Measurements from ENCODE around the gene GDPD2.
"Not testable (repeated sequence)": the region's sequence is repeated elsewhere in the genome, so short reads cannot be mapped to it uniquely, and the experiment has no call there.

The GDPD2 gene

GRCh38 chrX:70422851-70423341 is at the start of gene GDPD2:
Gene GDPD2, plus strand, starts transcription at chrX:70423314. Its CDS starts 1,671 bp downstream, at chrX:70424985.
- DNase-seq: no peak

- DNase-seq: no peak
These were observed 36.9 kb upstream of the GDPD2 start for GRCh38 chrX:70386235-70386634.

- no peak for DNase-seq
These were observed 24.2 kb upstream of the GDPD2 start for GRCh38 chrX:70398899-70399298.

DNA sequence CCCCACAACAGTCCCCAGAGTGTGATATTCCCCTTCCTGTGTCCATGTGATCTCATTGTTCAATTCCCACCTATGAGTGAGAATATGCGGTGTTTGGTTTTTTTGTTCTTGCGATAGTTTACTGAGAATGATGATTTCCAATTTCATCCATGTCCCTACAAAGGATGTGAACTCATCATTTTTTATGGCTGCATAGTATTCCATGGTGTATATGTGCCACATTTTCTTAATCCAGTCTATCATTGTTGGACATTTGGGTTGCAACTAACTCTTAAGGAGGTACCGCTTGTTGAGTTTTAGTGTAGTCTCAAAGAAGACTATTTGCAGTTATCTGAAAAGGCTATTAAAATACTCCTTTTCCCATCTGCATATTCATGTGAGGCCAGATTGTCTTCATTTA is 22.9 kb upstream of the GDPD2 start:
- DNase-seq: not testable (repeated sequence)

DNA sequence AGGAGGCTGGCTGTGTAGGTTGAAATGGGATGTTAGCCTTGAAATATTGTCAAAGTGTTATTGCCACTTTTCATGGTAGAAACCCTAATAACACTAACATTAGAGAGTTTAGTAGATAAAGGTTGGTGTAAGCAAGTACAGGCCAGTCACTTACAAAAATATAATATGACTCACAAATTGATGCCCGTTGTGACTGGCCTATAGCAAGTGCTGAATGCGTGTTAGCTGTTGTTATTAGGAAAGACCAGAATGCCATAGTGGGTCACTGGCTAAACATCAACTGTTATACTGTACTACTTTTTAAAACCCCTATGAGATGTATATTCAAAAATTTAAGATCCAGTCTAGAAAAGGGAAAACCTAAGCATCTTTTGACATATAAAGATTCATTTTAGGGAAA is 20.4 kb upstream of the GDPD2 start:
- no peak for DNase-seq

GRCh38 chrX:70405003-70405402 is 18.1 kb upstream of the GDPD2 start:
- no peak for DNase-seq

GRCh38 chrX:70410921-70411320 is 12.2 kb upstream of the GDPD2 start:
- no peak for DNase-seq

DNA sequence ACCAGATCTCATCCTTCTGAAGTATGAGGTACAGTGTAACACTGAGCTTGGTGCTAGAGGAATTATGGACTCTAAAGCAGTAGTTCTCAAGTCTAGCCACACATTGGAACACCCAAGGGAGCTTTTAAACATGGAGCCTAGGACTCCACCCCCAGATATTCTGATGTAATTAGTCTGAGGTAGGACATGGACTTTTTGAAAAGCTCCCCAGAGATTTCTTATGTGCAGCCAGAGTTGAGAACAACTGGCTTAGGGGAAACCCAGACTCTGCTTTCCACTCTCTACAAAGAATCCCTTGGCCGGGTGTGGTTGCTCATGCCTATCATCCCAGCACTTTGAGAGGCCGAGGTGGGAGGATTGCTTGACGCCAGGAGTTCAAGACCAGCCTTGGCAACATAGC is 11.6 kb upstream of the GDPD2 start:
- no peak for DNase-seq

GRCh38 chrX:70421618-70422017 is 1.5 kb upstream of the GDPD2 start:
- no peak for DNase-seq

GRCh38 chrX:70423936-70424675 is 992 bp downstream of the GDPD2 start:
- DNase-seq: no peak

GRCh38 chrX:70424801-70425200 is 1.7 kb downstream of the GDPD2 start:
- DNase-seq: no peak

DNA sequence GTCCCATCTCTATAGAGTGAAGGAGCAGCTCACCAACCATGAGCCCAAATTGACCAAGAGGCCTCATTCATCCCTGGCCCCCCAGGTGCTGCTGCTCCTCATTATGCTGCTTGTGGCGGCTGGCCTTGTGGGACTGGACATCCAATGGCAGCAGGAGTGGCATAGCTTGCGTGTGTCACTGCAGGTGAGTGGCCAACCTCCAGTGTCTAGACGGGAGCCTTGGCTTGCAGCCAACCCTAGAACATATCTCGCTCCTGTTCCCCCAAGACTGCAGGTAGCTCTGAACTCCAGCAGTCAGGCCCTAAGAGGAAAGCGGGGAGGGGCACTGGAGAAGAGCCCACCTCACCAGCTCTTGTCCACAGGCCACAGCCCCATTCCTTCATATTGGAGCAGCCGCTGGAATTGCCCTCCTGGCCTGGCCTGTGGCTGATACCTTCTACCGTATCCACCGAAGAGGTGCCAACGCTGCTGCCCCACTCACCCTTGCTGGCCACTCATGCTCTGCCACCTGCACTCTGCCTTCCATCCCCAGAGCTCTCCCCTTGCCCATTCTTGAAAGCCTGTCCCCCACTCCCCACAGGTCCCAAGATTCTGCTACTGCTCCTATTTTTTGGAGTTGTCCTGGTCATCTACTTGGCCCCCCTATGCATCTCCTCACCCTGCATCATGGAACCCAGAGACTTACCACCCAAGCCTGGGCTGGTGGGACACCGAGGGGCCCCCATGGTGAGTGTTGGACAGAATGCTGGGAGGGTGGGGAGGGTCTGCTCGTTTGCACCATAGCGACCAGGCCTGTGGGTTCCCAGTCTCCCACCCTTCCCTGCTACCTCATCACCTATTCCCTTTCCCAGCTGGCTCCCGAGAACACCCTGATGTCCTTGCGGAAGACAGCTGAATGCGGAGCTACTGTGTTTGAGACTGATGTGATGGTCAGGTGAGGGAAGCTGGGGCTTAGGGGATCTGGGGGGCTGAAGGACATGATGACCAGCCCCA is 3.5 kb downstream of the GDPD2 start:
- no peak for DNase-seq

- no peak for DNase-seq
These were observed 4.3 kb downstream of the GDPD2 start for GRCh38 chrX:70427365-70427764.

DNA sequence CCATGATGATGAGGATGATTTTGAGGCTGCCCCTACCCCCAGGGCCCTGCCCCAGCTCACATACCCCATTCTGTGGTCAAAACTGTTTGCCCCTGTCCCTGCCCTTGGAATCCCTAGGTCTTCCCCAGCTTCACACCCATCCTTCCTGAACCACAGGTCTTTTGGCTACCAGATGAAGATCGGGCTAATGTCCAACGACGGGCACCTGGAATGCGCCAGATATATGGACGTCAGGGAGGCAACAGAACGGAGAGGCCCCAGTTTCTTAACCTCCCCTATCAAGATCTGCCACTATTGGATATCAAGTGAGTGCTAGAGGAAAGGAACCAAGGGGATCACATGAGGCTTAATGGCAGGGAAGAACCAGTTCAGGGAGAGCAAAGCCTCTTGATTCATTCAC is 6.6 kb downstream of the GDPD2 start:
- DNase-seq: no peak

DNA sequence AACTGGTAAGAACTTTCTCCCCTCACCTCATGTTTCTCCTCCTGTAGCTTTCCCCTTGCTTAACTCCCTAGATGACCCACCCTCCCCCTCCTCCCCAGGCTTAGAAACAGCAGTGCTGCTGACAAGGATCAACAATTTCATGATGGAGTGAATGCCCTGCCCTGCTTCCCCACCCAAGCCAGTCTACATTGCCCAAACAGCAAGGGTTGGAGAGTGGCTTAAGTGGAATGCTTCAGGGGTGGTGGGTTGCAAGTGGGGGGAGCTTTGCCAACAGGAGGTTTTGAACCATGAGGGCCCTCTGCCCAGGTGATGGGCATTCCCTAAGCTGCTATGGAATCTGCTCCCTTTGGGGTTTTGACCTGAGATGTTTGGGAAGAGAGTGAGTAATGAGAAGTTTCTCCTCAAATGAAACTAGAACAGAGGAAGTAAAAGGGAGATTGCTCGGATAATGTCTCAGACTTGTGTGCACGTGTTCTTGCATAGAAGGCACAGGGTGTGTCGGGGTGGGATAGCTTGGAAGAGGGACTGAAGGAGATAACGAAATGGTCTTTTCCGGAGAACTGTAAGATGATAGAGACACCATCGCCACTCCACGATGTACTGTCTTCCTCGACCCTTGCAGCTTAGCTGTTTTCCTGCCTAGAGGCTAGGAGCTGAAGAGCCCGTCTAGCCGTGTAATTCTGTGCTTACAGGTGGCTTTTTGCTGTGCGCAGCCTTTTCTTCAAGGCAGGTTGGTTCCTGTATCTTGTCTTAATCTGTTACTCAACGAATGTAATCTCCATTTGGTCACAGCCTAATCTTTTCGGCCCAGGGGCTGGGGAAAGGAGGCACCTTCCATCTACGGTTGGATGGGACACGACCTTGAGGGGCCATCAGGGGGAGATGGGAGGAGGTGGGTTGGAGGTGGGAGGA is 10.1 kb downstream of the GDPD2 start:
- DNase-seq: peak; percentile 16

DNA sequence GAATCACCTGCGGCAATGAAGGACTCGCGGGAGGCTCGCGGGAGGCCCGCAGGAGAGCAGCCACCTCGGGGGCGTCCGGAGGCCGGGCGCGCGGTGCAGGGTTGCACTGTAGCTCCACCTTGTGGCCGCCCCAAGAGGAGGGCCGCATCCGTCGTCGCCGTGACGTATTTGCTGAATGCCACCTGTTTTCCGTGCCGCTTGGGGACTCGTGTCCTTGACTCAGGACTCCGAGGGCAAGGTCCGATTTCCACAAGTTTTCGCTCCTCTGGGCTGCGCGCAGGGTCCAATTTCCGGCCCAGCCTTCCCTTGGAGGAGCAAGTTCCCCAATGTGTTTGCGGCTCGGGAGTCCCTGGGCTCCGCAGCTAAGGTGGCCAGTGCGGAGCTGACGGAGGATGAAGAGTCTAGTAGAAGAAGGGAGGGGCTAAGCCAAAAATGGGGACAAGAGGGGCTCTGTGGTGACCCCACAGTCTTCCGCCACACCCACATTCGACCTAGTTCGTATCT is 10.8 kb downstream of the GDPD2 start:
- peak; percentile 48 for DNase-seq

GRCh38 chrX:70434352-70434866 is 11.3 kb downstream of the GDPD2 start:
- DNase-seq: peak; percentile 72

DNA sequence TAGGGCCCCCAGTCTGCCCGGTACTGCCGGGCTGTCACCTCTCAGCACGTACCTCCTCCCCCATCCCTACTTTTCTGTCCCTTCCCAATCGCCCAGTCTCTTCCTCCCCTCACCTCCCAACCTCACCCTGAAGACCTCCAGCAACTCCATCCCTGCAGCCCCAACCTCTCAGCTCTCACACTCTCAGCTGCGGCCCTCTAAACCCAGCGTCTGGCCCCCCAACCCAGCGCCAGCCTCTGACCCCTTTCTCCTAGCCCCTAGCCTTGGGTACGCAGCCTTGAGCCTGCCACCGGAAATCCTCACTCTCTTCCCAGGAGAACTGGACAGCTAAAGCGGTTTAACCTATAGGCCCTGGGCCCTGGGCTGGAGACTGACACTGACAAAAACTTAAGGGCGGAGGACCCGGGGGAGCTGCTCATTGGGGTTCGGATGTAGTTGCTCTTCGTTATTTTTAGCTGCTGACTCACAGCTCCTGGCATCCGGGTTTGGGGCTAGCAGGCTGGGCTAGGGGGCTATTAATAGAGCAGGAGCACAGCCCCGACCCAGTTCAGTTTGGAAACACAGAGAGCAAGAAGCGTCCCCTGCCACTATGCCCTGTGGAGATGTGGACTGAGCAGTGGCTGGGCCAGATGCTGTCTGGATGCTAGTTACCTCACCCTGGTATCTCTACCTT is 11.9 kb downstream of the GDPD2 start:
- no peak for DNase-seq

DNA sequence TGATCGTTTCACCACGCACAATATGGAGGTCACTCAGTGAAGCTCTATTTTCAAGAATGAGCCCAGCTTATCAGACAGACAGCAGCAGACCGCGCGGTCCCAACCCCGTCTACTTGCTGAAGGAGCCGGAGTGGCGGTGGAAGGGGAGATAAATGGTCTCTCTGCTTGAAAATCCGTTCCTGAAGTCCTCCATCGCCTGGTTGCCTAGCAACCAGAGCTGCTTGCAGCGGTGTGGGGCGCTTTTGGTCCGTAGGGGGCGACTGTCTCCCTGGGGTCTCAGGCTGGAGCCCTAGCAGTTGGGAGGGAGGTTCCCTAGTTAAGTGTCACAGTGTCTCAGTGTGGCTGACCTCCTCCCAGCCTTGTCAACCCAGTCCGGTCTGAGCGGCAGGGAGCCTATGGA is 13.2 kb downstream of the GDPD2 start:
- no peak for DNase-seq

GRCh38 chrX:70437011-70437410 is 13.9 kb downstream of the GDPD2 start:
- DNase-seq: peak; percentile 21

- DNase-seq: no peak
These were observed 15.0 kb downstream of the GDPD2 start for GRCh38 chrX:70437921-70438665.
